Non-pigmented ciliary epithelial cell (primary cell): ENCODE data around the gene SH3BP2.

Experiments
- DNase-seq: peaks from one replicate; pipeline ENCODE4 v3.0.0-alpha.2; 2010; ENCODE audit warnings: low read depth

The SH3BP2 gene

DNA sequence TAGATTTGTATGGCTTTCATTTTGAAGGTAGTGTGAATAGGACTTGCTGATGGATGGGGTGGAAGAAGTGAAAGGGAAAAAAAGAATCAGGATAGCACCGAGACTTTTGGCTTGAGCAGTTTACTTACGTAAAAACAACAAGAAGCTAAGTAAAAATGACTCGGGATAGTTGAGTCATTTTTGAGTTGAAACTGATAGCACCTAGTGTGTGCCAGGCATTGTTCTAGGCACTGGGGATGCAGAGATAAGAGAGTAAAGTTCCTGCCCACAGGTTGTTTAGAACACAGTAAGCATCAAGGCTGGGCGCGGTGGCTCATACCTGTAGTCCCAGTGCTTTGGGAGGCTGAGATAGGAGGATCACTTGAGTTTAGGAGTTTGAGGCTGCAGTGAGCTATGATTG, 85.5 kb downstream of the SH3BP2 start:
- DNase-seq = no peak

DNA sequence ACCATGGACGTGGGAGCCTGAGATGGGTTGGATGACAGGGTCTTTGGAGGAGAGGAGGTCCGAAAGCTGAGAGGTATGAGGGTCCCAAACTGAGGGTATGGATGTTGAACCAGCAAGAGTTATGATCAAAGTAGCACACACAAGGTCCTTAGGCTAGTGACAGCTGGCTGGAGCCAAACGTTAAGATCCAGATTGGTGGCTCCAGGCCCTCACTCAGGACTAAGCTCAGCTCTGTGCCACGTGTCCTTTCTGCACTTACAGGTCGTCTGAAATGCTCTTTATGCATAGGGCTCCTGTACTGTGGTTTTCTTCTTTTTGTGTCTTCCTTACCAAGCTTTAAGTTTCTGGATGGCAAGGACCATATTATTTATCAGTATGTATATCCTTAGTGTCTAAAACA, 86.1 kb downstream of the SH3BP2 start:
- no peak for DNase-seq

DNA sequence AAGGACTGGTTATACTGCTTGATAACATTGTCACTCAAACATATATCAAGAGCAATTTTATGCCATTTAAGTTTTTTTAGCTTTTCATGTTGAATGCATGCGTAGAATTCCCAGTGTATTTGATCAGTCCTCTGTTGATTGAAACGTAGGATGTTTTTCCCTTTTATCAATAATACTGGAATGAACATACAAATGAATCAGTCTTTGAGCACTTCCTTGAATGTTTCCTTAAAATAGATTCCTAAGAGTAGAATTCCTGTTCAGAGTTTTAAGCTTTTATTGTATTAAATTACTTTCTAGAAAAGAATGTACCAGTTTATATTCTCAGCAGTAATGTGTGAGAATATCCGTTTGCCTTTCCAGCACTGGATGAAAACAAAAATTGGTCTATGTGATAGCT, 88.5 kb downstream of the SH3BP2 start:
- DNase-seq = no peak

DNA sequence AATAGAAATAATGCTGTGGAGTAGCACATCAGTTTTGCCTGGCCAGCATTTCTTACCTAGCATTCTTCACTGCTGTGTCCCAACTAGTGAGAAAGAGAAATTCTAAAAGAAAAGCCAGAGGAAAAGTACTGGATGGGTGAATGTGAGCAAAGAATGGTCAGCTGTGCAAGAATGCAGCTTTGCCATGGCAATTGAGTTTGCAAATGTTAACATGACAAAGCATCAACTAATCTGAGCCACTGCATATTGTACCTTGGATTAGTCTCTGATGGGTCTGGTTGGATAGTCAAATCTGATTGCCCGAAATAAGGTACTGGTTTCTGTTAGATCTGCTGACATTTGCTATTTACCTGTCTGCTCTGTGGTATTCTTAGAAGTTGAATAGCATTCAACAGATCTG, 89.5 kb downstream of the SH3BP2 start:
- DNase-seq = no peak

DNA sequence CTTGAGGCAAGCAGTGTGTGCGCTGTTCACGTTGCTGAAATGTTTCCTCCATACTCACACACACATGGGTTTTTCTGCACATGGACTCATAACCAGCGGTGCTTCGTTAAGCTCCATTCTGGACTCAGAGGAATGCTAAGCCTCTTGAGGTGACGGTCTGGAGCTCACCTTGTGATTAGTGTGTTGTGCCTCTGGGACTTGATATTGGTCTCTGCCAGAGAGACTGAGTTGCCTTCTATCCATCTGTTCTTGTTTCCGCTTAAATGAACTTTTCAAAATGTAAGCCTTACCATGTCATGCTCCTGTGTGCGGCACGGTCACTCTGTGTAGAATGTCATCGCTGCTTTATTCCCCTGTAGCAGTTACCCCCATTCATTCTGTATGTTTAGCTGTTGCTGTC, 93.3 kb downstream of the SH3BP2 start:
- DNase-seq = no peak

DNA sequence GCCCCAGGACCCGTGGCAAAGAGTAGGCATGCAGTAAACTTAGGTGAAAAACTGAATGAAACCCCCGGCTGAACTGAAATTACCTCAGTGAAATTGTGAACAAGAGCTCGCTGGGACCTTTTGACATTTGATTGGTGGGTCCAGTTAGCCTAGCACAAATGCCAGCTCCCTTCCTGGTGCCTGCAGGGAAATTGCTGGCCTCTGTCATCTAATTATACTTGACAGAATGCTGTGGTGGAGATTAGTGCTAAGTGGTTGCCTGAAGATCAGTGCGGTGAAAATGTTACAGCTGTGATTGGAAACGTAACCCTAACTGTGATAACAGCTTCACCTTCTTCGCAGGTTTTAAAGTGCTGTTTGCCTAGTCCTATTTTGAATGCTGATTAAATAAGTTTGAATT, 93.7 kb downstream of the SH3BP2 start:
- DNase-seq = no peak

DNA sequence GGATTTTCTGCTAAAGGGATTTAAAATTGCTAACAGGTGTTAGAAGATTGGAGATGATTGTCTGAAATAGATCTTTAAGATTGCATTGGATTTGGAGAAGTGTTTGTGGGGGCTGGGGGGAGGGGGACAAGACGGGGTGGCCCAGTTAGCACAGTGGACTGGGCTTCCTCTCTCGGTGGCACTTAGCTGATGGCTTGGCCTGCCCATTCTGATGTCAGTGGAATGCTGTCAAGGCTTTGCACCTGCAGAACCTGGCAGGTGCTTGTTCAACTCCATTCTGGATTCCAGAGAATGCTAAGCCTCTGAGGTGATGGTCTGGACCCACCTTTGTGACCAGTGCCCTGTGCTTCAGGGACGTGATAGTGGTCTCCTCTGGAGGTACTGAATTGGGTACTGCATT, 94.5 kb downstream of the SH3BP2 start:
- DNase-seq = no peak

DNA sequence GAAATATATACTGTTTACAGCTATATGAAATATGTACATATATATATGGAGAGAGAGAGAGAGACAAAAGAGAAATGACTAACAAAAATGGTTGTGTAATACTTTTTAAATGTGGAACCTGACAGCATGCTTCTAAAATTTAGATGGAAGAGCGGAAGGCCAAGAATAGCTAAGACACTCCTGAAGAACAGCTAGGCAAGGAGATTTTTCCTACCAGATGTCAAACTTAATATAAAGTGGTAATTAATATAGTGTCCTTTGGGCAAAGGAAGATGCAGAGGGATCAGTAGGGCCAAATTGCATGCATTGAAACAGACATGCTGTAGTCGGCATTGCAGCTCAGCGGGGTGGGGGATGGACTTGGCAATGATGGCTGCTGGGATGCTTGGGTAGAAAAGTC, 96.0 kb downstream of the SH3BP2 start:
- DNase-seq = no peak
